SHP77 treated with DMSO at 0.1 percent for 48 hours (cell line): ENCODE results near the gene ROR2.
"Not testable (repeated sequence)": the region's sequence is repeated elsewhere in the genome, so short reads cannot be mapped to it uniquely, and the experiment has no call there.

Experiments
- DNase-seq: peaks from one replicate; lab custom pipeline; 2025; lab: John Stamatoyannopoulos, UW

Gene ROR2

DNA sequence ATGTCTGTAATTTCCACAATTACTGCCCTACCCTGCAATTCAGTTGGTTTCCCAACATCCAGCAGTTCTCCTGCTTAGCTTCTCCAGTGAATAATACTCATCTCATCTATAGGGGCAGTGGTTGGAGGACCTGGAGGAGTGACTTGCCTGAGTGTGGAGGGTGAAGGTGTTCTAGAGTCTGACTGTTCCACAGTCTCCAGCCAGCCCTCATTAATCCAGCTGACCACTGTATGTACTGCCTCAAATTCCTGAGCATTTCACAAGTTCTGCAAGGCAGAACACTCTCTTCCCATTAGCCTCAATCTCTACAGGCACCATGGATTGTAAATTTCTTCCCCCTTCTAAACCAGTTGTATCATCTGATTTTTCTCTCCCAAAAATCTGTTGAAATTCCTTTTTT, 379.0 kb downstream of the ROR2 start:
- no peak for DNase-seq

DNA sequence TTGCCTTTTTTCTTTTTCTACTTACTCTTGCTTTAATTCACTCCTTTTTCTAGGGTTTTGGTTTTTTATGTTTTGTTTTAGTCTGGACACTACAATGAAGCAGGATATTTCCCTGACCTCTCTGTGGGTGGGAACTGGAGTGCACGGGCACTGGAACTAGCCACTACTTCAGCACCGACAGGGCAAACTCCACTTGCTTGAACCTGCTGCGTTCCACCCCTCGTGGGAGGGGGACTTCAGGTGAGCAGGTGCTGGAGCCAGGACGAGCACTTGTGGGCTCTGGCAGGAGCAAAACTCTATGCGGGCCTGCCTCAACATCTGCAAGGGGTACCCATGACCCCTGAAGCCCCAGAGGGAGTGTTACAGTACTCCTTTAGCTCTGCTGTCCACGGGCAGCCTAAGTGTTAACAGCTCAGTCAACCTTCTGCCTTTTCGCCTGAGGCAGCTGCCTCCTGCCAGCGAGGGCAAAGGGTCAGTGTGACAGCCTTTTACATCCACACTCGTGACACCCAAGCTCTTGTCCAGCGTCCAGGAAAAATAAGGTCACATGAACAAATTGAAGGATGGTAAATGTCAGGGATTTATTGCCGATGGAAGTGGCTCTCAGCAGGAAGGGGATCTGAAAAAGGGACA, 382.3 kb downstream of the ROR2 start:
- no peak for DNase-seq

DNA sequence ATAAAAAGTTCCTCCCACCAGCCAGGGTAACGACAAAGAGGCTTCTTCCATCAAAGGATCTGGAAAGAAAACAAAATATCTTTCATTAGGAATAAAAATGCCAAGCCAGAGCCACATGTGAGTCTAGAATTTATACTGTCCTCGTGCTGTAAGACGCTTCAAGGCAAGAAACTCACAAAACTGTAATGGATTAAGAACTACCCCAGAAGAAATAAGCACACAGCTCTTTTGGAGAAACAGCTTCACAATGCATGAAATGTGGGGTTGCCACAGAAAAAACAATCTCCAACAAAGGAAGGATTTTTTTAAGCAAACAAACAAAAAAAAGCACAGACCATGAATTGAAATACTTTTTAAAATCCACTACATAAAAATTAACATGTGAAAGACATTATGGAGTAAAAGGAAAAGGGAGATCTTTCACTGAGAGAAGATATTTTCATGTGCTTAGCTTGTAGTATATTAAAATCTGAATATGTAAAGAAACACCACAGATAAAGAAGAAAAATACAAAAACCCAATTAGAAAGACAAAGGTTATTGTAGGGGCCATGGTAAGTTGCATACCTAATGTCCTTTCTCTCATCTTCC, 385.9 kb downstream of the ROR2 start:
- DNase-seq, result no peak

DNA sequence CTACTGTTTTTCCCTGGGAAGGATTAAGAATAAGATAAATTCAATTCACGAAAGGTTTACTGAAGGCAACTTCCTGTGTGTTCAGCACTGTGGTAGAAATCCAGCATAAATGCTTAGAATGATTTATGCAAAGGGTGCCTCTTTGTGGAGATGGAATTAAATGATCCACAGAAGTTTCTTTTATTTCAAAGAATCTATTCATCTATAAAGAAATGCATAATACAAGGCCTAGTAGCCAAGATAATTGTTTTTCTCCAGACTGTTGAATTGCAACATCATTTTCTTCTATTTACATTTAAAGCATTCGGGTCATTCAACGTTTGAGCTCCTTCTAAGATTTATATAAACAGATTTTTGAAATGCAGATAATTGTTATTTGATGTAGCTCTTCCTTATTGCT, 387.6 kb downstream of the ROR2 start:
- no peak for DNase-seq

DNA sequence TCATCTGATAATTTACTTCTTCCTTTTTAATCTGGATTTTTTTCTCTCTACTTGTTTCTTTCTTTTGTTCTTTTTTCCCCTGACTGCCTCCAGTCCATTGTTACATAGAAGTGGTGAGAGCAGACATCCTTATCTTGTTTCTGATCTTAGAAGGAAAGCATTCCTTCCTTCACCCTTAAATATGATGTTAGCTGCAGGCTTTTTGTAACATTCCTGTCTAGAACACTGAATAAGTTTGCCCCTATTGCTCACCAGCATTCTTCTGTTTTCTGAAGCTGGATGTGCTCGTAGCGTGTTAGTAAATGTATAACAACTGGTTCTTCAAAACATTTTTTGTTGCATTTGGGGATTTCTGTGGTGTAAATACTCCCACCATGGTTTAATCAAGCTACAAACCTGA, 389.7 kb downstream of the ROR2 start:
- DNase-seq, result no peak

DNA sequence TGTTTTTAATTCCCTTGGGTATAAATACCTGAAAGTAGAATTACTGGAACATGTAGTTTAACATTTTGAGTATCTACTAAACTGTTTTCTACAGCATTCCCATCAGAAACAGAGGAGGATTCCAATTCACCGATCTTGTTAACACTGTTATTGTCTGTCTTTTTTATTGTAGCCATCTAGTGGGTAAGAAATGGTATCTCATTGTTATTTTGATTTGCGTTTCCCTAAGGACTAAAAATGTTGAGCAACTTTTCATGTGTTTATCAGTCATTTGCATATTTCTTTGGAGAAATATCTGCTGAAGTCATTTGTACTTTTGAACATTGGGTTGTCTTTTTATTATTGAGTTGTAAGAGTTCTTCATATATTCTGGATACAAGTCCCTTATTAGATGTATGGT, 391.1 kb downstream of the ROR2 start:
- DNase-seq, result no peak

DNA sequence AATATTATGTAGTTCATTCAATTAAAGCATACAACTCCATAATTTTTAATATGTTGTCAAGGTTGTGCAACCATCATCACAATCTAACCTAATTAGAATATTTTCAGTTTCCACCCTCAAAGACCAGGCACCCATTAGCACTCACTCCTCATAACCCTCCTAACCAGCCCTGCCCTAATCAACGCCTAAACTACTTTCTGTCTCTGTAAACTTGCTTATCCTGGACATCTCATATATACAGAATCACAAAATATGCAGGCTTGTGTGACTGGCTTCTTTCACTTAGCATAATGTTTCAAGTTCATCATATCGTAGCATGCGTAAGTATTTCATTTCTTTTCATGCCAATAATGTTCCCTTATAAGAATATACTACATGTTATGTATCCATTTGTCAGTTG, 391.6 kb downstream of the ROR2 start:
- DNase-seq, result no peak

DNA sequence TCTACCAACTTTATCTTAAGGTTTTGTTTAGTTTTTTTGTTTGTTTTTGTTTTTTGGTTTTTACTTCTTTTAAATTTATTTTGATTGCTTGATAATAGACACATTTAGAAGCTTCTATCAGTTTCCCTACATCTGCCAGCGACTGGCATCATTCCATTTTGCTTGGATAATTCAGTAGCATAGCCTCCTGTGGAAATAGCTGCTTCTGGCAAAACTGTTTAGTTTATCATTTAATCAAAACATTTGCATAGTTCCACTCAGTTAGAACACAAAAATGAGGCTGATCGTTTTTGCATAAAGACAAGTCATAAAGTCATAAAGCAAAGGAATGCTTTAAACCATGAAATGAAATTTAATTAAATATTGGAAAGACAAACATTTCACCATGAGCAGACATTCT, 392.7 kb downstream of the ROR2 start:
- no peak for DNase-seq

DNA sequence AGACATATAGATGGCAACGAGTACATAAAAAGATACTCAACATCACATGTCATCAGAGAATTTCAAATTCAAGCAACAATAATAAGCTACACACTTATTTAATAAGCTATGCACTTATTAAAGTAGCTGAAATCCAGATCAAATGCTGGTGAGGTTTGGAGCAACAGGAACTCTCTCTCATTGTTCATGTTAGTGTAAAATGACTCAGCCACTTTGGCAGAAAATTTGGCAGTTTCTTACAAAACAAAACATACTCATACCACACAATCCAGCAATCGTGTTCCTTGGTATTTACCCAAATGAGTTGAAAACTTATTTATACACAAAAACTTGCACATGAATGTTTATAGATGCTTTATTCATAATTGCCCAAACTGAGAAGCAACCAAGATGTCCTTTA, 394.9 kb downstream of the ROR2 start:
- DNase-seq, result no peak

DNA sequence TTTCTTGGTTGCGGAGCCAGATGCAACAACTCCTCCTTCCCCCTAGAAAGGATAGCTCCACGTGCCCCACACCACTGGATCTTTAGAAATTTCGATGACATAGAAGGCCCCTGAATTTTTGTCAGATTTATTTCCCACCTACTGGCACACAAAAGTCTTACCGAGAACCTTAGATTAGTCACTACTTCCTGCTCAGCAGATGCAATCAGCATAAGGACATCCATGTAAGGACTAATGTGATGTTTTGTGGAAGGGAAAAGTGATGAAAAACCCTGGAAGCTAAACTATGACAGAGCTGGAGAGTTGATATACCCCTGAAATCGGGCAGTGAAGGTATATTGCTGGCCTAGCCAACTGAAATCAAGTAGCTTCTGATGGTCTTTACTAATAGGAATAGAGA, 400.9 kb downstream of the ROR2 start:
- no peak for DNase-seq

DNA sequence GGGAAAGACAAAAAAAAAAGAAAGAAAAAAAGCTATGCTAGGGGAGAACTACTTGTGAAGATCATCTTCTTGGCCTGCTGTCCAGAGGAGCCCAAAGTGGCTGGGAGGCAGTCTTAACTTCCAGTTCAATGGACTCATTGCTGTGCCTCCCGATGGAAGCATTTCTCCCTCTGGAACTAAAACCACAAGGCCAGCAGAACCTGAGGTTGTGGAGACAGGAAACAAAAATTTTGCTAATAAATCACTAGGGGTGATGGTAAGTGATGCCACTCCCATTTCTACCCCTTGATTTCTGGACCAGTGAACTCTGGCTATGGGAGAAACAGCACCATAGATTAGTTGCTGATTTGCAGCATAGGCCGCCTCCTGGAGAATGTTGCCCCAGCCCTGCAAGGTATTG, 402.9 kb downstream of the ROR2 start:
- no peak for DNase-seq

DNA sequence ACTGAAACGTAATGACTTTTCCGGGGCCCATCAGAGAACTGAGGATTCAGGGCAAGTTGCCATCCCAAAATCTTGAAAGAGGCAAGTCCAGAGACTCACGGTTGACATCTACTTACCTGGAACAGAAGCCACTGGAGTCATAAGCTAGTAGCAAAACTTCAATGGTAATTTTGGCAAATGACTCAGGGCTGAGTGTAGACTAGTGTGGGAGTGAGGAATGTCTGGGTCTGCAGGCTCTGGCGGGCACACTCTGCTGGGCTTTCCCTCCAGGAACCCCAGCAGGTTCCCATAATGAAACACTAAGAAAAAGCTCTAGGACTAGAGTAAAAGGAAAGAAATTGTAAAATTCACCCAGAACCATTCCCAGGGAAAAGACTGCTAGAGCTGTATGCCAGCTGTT, 403.5 kb downstream of the ROR2 start:
- no peak for DNase-seq

DNA sequence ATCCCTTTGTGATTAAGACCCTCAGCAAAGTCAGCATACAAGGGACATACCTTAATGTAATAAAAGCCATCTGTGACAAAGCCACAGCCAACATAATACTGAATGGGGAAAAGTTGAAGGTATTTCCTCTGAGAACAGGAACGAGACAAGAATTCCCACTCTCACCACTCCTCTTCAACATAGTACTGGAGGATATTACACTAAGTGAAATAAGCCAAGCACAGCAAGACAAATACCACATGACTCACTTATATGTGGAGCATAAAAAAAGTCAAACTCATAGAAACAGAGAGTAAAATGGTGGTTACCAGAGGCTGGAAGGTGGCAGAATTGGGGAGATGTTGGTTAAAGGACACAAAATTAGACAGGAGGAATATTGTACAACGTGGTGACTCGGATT, 408.3 kb downstream of the ROR2 start:
- no peak for DNase-seq

DNA sequence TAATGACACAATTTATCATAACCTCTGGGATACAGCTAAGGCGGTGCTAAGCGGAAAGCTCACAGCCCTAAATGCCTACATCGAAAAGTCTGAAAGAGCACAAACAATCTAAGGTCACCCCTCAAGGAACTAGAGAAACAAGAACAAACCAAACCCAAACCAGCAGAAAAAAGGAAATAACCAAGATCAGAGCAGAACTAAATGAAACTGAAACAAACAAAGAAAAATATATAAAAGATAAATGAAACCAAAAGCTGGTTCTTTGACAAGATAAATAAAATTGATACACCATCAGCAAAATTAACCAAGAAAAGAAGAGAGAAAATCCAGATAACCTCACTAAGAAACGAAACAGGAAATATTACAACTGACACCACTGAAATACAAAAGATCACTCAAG, 409.5 kb downstream of the ROR2 start:
- not testable (repeated sequence) for DNase-seq

DNA sequence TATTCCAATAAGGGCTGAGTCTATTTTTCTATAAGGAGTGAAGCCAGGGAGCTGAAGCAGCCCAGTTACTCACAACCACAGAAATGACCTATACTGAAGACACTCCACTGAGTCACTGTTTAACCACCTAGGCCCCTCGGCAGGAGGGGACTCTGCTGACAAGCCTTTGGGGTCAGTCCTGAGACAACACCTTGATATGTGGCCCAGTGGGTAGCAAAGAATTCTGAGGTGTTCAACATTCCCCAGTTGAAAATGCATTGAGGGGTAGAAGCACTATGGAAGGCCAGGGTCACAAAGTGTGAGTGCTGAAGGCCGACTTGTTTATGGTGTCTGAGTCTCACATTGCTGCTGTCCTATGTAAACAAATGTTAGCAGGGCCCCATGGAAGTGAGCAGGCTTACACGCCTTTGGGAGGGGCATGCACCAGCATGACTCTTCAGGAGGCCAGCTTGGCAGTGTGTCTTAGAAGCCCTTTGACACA, 413.8 kb downstream of the ROR2 start:
- DNase-seq, result no peak

DNA sequence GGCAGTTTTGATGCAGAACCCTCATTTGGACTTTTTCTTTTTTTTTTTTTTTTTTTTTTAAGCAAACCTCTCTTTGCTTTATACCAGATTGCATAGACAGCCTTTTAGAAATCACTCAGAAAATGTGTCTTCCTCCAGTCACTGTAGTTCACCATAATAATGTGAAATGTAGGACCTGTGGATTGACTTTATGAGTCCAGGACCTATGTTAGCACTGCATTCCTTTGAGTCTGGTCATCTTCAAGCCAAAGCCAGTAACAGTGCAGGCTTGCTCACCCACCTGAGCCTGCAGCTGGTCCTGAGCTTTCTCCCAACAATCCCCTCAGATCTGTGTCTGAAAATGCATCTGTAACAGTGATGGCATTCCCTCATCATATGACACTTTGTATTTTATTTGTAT, 415.7 kb downstream of the ROR2 start:
- DNase-seq, result no peak

DNA sequence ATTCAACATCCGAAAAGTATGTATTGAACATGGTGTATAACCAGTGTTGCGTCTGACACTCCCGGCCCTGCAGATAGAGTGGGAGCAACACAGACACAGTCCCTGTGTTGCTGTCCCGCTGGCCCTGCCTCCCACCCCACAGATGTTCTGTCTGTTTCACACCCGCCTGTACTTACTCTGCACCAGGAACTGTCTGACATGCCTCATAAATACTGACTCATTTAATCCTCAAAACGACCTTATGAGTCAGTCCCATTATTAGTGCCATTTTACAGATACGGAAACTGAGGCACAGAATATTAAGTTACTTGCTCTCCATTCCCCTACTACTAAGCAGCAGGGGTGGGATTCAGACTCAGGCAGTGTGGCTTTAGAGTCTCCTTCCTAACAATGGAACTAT, 416.6 kb downstream of the ROR2 start:
- no peak for DNase-seq

DNA sequence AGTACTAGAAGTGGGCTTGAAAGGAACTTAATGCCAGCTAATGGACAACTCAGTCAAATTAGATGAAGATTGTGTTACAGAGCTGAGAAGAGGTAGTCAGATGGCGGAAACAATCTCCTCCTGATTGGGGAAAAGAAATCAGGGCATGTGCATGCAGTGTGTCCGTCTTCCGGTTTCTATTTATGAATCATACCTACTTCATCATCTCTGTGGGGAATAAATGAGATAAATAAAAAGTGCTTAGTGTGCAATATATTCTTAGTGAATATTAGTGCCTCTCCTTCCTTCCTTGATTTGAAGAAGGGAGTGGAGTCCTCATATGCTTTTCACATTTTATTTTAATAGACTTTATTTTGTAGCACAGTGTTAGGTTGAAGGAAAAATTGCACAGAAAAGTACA, 417.7 kb downstream of the ROR2 start:
- DNase-seq, result no peak

DNA sequence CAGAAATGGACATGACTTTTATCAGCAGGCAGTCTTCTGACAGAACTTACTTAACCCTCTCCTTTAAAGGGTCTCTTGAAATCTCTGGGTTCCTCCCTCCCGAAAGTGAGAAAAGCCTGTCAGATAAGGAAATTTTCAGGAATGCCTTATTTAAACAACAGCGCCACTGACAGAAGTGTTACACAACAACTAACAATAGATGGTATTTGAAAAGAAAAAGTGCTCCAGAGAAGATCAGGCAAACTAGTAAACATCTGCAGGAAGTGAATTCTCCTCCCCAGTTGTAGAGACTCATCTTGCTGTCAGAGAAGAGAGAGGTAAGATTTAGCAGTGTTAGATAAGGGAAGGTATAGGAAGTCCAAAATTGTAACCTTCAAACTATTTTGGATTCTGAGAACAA, 419.2 kb downstream of the ROR2 start:
- DNase-seq, result no peak

DNA sequence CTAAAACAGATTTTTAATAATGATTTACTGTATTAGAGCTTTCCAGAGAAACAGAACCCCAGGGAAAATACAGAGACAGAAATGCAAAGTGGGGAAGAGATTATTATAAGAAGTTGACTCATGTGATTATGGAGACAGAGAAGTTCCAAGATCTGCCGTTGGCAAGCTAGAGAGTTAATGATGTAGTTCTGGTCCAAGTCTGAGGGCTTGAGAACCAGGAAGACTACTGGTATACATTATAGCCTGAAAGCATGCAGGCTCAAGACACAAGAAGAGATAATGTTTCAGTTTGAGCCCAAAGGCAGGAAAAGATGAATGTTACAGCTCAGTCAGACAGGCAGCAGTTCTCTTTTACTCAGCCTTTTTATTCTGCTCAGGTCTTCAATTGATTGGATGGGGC, 427.5 kb downstream of the ROR2 start:
- no peak for DNase-seq

DNA sequence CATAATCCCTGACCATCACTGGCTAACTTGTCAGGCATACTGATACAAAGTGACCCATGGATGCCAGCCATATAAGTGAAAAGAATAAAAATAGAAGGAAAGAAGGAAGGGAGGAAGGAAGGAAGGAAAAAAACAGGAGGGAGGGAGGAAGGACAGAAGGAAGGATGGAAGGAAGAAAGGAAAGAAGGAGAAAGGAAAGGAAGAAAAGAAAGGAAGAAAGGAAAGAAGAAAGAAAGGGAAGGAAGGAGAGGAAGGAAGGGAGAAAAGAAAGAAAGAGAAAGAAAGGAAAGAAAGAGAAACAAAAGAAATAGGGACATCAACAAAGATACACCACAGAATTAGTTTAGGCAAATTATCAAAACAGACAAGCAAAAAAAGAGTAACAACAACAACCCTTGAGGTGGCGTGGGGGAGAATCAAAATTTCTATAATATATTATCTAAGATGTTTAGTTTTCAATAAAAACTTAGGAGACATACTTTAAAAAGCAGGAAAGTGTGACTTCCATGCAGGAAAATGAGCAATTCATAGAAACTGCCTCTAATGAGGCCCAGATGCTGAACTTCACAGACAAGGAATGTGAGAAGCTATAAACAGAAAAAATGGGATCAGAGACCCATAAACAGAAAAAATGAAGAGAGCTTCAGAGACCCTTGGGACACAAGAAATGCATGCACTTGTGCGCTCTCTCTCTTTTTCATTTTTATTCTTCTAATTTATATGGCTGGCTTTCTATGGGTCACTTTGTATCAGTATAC, 430.3 kb downstream of the ROR2 start:
- no peak for DNase-seq

DNA sequence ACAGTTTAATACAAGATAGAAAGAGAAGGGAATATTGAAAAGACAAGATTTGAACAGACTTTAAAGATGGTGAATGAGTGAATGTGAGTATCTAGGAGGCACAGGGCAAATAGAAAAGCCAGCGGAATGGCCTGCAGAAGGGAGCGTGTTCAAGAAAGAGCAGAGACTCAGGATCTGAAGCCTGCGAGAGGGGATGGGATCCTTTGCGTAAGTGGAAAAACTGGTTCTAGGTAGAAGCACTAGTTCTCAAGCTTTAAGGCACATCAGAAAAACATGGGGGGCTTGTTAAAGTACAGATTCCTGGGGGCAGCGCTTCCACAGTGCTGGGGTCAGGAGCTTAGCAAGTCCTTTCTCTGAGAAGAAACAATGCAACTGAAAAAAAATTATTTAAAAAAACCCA, 431.6 kb downstream of the ROR2 start:
- DNase-seq, result no peak

DNA sequence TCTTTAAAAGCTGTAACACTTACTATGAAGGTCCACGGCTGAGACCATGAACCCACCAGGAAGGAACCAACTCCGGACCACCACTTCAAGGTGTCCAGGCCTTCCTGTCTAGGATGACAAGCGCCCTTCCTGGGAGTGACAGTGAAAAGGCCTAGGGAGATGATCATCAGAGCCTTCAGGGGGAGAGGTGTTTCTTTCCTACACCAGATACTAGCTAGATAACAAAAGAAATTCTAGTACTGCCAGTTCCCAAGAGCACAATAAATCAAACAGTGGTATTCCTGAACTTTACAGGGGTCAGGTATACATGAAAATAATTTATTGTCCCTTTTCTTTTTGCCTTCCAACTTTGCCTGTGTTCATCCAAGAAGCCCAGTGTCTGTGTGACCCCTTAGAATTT, 432.2 kb downstream of the ROR2 start:
- DNase-seq, result no peak

DNA sequence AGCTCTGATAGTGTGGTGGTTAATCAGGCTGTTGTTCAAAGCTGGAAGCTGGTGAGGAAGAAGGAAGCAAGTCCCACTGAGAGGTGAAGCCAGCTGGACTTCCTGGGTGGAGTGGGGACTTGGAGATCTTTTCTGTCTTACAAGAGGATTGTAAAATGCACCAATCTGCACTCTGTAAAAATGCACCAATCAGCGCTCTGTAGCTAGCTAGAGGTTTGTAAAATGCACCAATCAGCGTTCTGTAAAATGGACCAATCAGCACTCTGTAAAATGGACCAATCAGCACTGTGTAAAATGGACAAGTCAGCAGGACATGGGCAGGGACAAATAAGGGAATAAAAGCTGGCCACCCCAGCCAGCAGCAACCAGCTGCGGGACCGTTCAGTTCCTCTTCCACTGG, 432.7 kb downstream of the ROR2 start:
- DNase-seq, result not testable (repeated sequence)
